K562 treated with DMSO at 1 percent for 12 hours (cell line): ENCODE measurements around the gene MYO18B. TPM values are rescaled to one million over a fixed set of nuclear protein-coding genes. Genes with fewer than 3 reads are reported as not detected.

Experiments
- total RNA-seq: library from RNA; unstranded; fragments of 300-600 nt; gene quantifications from 2 replicates; pipeline ENCODE4 v1.2.3, GENCODE V29; 2022; ENCODE audit not compliant: insufficient read depth

The MYO18B gene
- total RNA-seq = 10.9 and 23.7 TPM in 2 replicates

GRCh38 chr22:25741692-25742626, at the start of gene MYO18B:
Gene MYO18B (plus strand): TSS chr22:25742188. CDS start chr22:25761093, 18,905 bp downstream.

Other genes with a start within 250 kb of the MYO18B start
- 0.98 and 5.0 TPM in 2 replicates for gene GRK3, start 177.5 kb upstream of the MYO18B start, total RNA-seq